ENCODE results near the gene CFTR.

- TF ChIP-seq CTCF (conservative IDR thresholded peaks at IDR 0.05; ENCODE audit: low read depth, low read length) (no peak), MAZ (IDR thresholded peaks at IDR 0.05; ENCODE audit: borderline replicate concordance, low read depth, low read length) (no peak), ELK1 (IDR thresholded peaks at IDR 0.05; ENCODE audit: borderline replicate concordance, low read depth, low read length) (no peak), POLR2A (IDR thresholded peaks at IDR 0.05; ENCODE audit: low read depth, low read length) (no peak), RAD21 (IDR thresholded peaks at IDR 0.05; ENCODE audit: low read length) (no peak), RCOR1 (IDR thresholded peaks at IDR 0.05; ENCODE audit: insufficient replicate concordance, low read length) (no peak), MAFK (IDR thresholded peaks at IDR 0.05; ENCODE audit: low read depth, low read length) (no peak), CHD1 (IDR thresholded peaks at IDR 0.05; ENCODE audit: low read depth, low read length) (no peak), MXI1 (IDR thresholded peaks at IDR 0.05; ENCODE audit: borderline replicate concordance, low read depth, low read length) (no peak), CEBPB (IDR thresholded peaks at IDR 0.05; ENCODE audit: low read depth, low read length) (no peak), USF2 (IDR thresholded peaks at IDR 0.05; ENCODE audit: low read depth, low read length) (no peak), RFX5 (IDR thresholded peaks at IDR 0.05; ENCODE audit: low read depth, low read length) (no peak), FOS (IDR thresholded peaks at IDR 0.05; ENCODE audit: low read depth, low read length) (no peak), NFE2L2 (IDR thresholded peaks at IDR 0.05; ENCODE audit: low read depth, low read length) (no peak)
Observed at GRCh38 chr7:117665368-117665767, 185.5 kb downstream of the CFTR start.
